Neural cell (in vitro differentiated cells): ENCODE results near the gene PPM1H.

Experiments
- CTCF ChIP-seq: fragments of 450-650 bp; IDR thresholded peaks from 2 replicates; pipeline ENCODE4 v1.5.1; 2014; ENCODE audit warnings: antibody characterized with exemption, mild to moderate bottlenecking, moderate library complexity; ENCODE audit not compliant: poor library complexity, severe bottlenecking
- EP300 ChIP-seq: fragments of 450-650 bp; conservative IDR thresholded peaks from 2 replicates; pipeline ENCODE4 v1.6.1; 2014; ENCODE audit warnings: antibody characterized with exemption, mild to moderate bottlenecking, moderate library complexity; ENCODE audit not compliant: poor library complexity, severe bottlenecking
- EZH2 ChIP-seq: fragments of 200-600, 300-800 bp; shearing (Covaris generic), sonication (generic); IDR thresholded peaks from 2 replicates; pipeline ENCODE4 v1.6.1; 2014; ENCODE audit warnings: antibody characterized with exemption, low read length, borderline replicate concordance, mild to moderate bottlenecking; ENCODE audit not compliant: insufficient read depth, poor library complexity, severe bottlenecking
- MXI1 ChIP-seq: fragments of 450-650 bp; conservative IDR thresholded peaks from 2 replicates; pipeline ENCODE4 v1.6.1; 2014; ENCODE audit warnings: antibody characterized with exemption, mild to moderate bottlenecking; ENCODE audit not compliant: poor library complexity, severe bottlenecking
- POLR2AphosphoS5 ChIP-seq: IDR thresholded peaks from 2 replicates; pipeline ENCODE4 v1.6.1; 2012
- RAD21 ChIP-seq: fragments of 450-650 bp; conservative IDR thresholded peaks from 2 replicates; pipeline ENCODE4 v1.6.1; 2014; ENCODE audit warnings: antibody characterized with exemption, mild to moderate bottlenecking, moderate library complexity
- REST ChIP-seq: IDR thresholded peaks from 2 replicates; pipeline ENCODE4 v1.6.1; 2012; ENCODE audit warnings: borderline replicate concordance
- SMC3 ChIP-seq: fragments of 450-650 bp; conservative IDR thresholded peaks from 2 replicates; pipeline ENCODE4 v1.6.1; 2014; ENCODE audit warnings: antibody characterized with exemption, mild to moderate bottlenecking, moderate library complexity; ENCODE audit not compliant: poor library complexity
- TAF1 ChIP-seq: IDR thresholded peaks from 2 replicates; pipeline ENCODE4 v1.6.1; 2012; ENCODE audit warnings: low read depth

GRCh38 chr12:62622177-62622576, 312.8 kb downstream of the PPM1H start:
- TF ChIP-seq POLR2AphosphoS5 = no peak
- no peak for TF ChIP-seq EP300
- TF ChIP-seq EZH2 = no peak
- TF ChIP-seq SMC3 = no peak
- TF ChIP-seq CTCF = no peak
- no peak for TF ChIP-seq REST
- no peak for TF ChIP-seq TAF1
- TF ChIP-seq RAD21 = no peak
- TF ChIP-seq MXI1 = no peak
